GM23338 (cell line): ENCODE data around the gene GAK. TPM values are rescaled to one million over a fixed set of nuclear protein-coding genes. Genes with fewer than 3 reads are reported as not detected.

Experiments used
- ATAC-seq: fragments of 200-7000 bp; cut with Tn5 transposase; 3 replicates; pipeline ENCODE4 v1.9.1; 2020
- DNase-seq: peaks from one replicate; pipeline ENCODE4 v3.0.0-alpha.2; 2015; ENCODE audit warnings: low spot score
- H2AFZ ChIP-seq: fragments of 200-600 bp; sonication (generic); 2 replicates; pipeline ENCODE4 v1.8.0; 2016; ENCODE audit warnings: antibody characterized with exemption, mild to moderate bottlenecking, moderate library complexity
- H3F3A ChIP-seq: fragments of 200-600 bp; sonication (generic); replicated peaks from 2 replicates; pipeline ENCODE4 v1.8.0; 2017; ENCODE audit warnings: antibody characterized with exemption, mixed run types, low read depth
- H3K27ac ChIP-seq: fragments of 200-600 bp; sonication (generic); 2 replicates; pipeline ENCODE4 v1.6.1; 2016; ENCODE audit warnings: low read depth
- H3K27me3 ChIP-seq: fragments of 200-600 bp; sonication (generic); 2 replicates; pipeline ENCODE4 v1.8.0; 2016; ENCODE audit warnings: mild to moderate bottlenecking, mixed run types, moderate library complexity; ENCODE audit not compliant: insufficient read depth
- H3K36me3 ChIP-seq: fragments of 200-600 bp; sonication (generic); 2 replicates; pipeline ENCODE4 v1.8.0; 2016; ENCODE audit warnings: mild to moderate bottlenecking; ENCODE audit not compliant: insufficient read depth
- H3K4me1 ChIP-seq: fragments of 200-600 bp; sonication (generic); 2 replicates; pipeline ENCODE4 v1.8.0; 2016; ENCODE audit warnings: mild to moderate bottlenecking, moderate library complexity; ENCODE audit not compliant: insufficient read depth
- H3K4me2 ChIP-seq: fragments of 200-600 bp; sonication (generic); 2 replicates; pipeline ENCODE4 v1.7.1; 2017; ENCODE audit warnings: mixed run types
- H3K4me3 ChIP-seq: fragments of 200-600 bp; sonication (generic); 2 replicates; pipeline ENCODE4 v1.6.1; 2016; ENCODE audit warnings: mixed run types
- H3K79me2 ChIP-seq: fragments of 200-600 bp; sonication (generic); replicated peaks from 2 replicates; pipeline ENCODE4 v1.8.0; 2017; ENCODE audit warnings: mild to moderate bottlenecking; ENCODE audit not compliant: insufficient read depth
- H3K9me2 ChIP-seq: fragments of 200-600 bp; sonication (generic); 2 replicates; pipeline ENCODE4 v1.8.0; 2017; ENCODE audit not compliant: insufficient read depth
- H4K20me1 ChIP-seq: fragments of 200-600 bp; sonication (generic); replicated peaks from 2 replicates; pipeline ENCODE4 v1.8.0; 2017; ENCODE audit warnings: mild to moderate bottlenecking; ENCODE audit not compliant: insufficient read depth
- H3K27ac Mint-ChIP-seq: 2 replicates; pipeline ENCODE4 v1.8.0; 2020; ENCODE audit warnings: inconsistent platforms, mild to moderate bottlenecking, moderate library complexity, mixed read lengths
- H3K27me3 Mint-ChIP-seq: 3 replicates; pipeline ENCODE4 v1.8.0; 2022; ENCODE audit warnings: low read depth, mild to moderate bottlenecking, moderate library complexity, mixed read lengths, inconsistent platforms; ENCODE audit not compliant: insufficient read depth, poor library complexity
- H3K36me3 Mint-ChIP-seq: 3 replicates; pipeline ENCODE4 v1.8.0; 2021; ENCODE audit warnings: low read depth, mild to moderate bottlenecking, inconsistent platforms, moderate library complexity, mixed read lengths
- H3K4me1 Mint-ChIP-seq: 3 replicates; pipeline ENCODE4 v1.8.0; 2020; ENCODE audit warnings: mild to moderate bottlenecking, inconsistent platforms, mixed read lengths
- H3K4me3 Mint-ChIP-seq: 3 replicates; pipeline ENCODE4 v1.8.0; 2021; ENCODE audit warnings: moderate library complexity, mild to moderate bottlenecking, inconsistent platforms, mixed read lengths
- H3K9me3 Mint-ChIP-seq: 3 replicates; pipeline ENCODE4 v1.8.0; 2020; ENCODE audit warnings: moderate library complexity, mild to moderate bottlenecking, inconsistent platforms, mixed read lengths
- CTCF ChIP-seq, 2 experiments: fragments of 200-600 bp in 1 of 2; sonication (generic) in 1 of 2; conservative IDR thresholded peaks; 2 replicates each; pipeline versions ENCODE4 v1.5.1 to v1.6.1; 2016 to 2017; ENCODE audit warnings: antibody characterized with exemption in 2 of 2, low read depth in 2 of 2, mild to moderate bottlenecking in 2 of 2, moderate library complexity in 1 of 2
- ETS1 ChIP-seq: IDR thresholded peaks from 2 replicates; pipeline ENCODE4 v1.6.1; 2016; ENCODE audit warnings: antibody characterized with exemption
- EZH2 ChIP-seq: fragments of 200-600 bp; sonication (generic); IDR thresholded peaks from one replicate; pipeline ENCODE4 v1.8.0; 2017; ENCODE audit warnings: antibody characterized with exemption, mild to moderate bottlenecking, low read depth; ENCODE audit not compliant: unreplicated experiment
- EZH2phosphoT487 ChIP-seq: fragments of 200-600 bp; sonication (generic); IDR thresholded peaks from one replicate; pipeline ENCODE4 v1.8.1; 2018; ENCODE audit warnings: antibody characterized with exemption; ENCODE audit not compliant: unreplicated experiment
- JUNB ChIP-seq: IDR thresholded peaks from one replicate; pipeline ENCODE4 v1.6.1; 2016; ENCODE audit warnings: antibody characterized with exemption; ENCODE audit not compliant: unreplicated experiment
- REST ChIP-seq: IDR thresholded peaks from one replicate; pipeline ENCODE4 v1.6.1; 2018; ENCODE audit warnings: antibody characterized with exemption; ENCODE audit not compliant: unreplicated experiment
- ZNF114 ChIP-seq: fragments of 250-450 bp; sonication (Bioruptor Pico); IDR thresholded peaks from 2 replicates; pipeline ENCODE4 v1.5.0; 2020; ENCODE audit warnings: mild to moderate bottlenecking, moderate library complexity
- ZNF331 ChIP-seq: fragments of 250-450 bp; sonication (Bioruptor Pico); IDR thresholded peaks from 2 replicates; pipeline ENCODE4 v1.5.0; 2020; ENCODE audit warnings: low read depth, mild to moderate bottlenecking, moderate library complexity
- ZNF462 ChIP-seq: fragments of 250-450 bp; sonication (Bioruptor Pico); IDR thresholded peaks from 2 replicates; pipeline ENCODE4 v1.5.0; 2020; ENCODE audit warnings: mild to moderate bottlenecking, moderate library complexity
- polyA plus RNA-seq: library from polyadenylated mRNA; unstranded; fragments of >200 nt; fragmentation: Nextera tagmentation; extraction: Ambion mirVana; gene quantifications from 2 replicates; pipeline ENCODE4 v1.2.1, GENCODE V29; 2016
- total RNA-seq: library from RNA; depleted of rRNA; stranded (reverse); fragments of >200 nt; shearing (Covaris generic); gene quantifications from 2 replicates; pipeline ENCODE4 v1.2.3, GENCODE V29; 2014

Gene GAK
- total and polyA plus RNA-seq, 2 experiments from 2014 or later = 48.5 to 124 TPM

GRCh38 chr4:964346-965025, 32.4 kb upstream of the GAK start:
- Histone ChIP-seq H3K79me2 (no peaks in the 10 kb centered on the region), H3F3A (no peaks in the 10 kb centered on the region; the same call in 1 of the 2 replicates), H3K36me3 (no peaks in the 10 kb centered on the region), H3K27ac (no peak overlapping the region), H3K4me1 (no peaks in the 10 kb centered on the region), H3K9me2 (no peaks in the 10 kb centered on the region), H3K4me3 (no peak overlapping the region), H3K4me2 (no peak overlapping the region), H2AFZ (no peak overlapping the region), H3K27me3 (peaks cover 10% of the 10 kb centered on the region; the same call in 1 of the 2 replicates), H4K20me1 (no peaks in the 10 kb centered on the region)
- DNase-seq (no peak), ATAC-seq (no peak)
- no peak overlapping the region for H3K27ac Mint-ChIP-seq
- no peaks in the 10 kb centered on the region for H3K9me3 Mint-ChIP-seq
- H3K27me3 Mint-ChIP-seq = peaks cover 9% of the 10 kb centered on the region
- TF ChIP-seq ZNF331 (CRISPR knock-in tag) (no peak), ZNF462 (no peak), JUNB (no peak), EZH2 (no peak), REST (no peak), EZH2phosphoT487 (no peak), ETS1 (no peak), CTCF (conservative IDR thresholded peaks at IDR 0.05; ENCODE audit: low read depth in 2 of 2) (no peak), ZNF114 (CRISPR knock-in tag) (no peak)
- H3K4me3 Mint-ChIP-seq = no peak overlapping the region
- no peaks in the 10 kb centered on the region for H3K4me1 Mint-ChIP-seq
- H3K36me3 Mint-ChIP-seq = no peaks in the 10 kb centered on the region
